HepG2 (cell line): ENCODE measurements around the gene ATXN2. TPM values are rescaled to one million over a fixed set of nuclear protein-coding genes. Genes with fewer than 3 reads are reported as not detected.

ENCODE experiments used
- ATAC-seq: fragments of 200-7000 bp; cut with Tn5 transposase; 3 replicates; pipeline ENCODE4 v1.9.1; 2020; ENCODE audit warnings: mild to moderate bottlenecking, moderate library complexity
- BruUV-seq: library from RNA; stranded (reverse); fragments of 400-500 nt; replicated peaks from 2 replicates; lab custom pipeline; 2021; lab: Mats Ljungman, UMichigan
- CTCF ChIA-PET: fragments of 300-600 bp; formaldehyde crosslinking; extraction: SDS; loops from one replicate; lab custom pipeline; 2021; ENCODE audit warnings: low total read pairs, inconsistent platforms, low intra/inter-chr PET ratio; lab: Yijun Ruan, JAX
- POLR2A ChIA-PET: fragments of 350-600 bp; sonication (Branson Sonifier 250); formaldehyde crosslinking; loops from one replicate; lab custom pipeline; 2020; ENCODE audit warnings: antibody characterized with exemption, inconsistent platforms; lab: Yijun Ruan, JAX
- DNase-seq: peaks from one replicate; pipeline ENCODE4 v3.0.0-alpha.2; 2015; ENCODE audit warnings: low spot score
- FAIRE-seq: peaks from 3 replicates; lab custom pipeline; 2011; peaks lifted over from hg19 to GRCh38; lab: Jason Lieb, UNC
- H2AFZ ChIP-seq: one replicate; pipeline ENCODE4 v1.6.1; 2011; ENCODE audit warnings: low read length, inconsistent platforms
- H3K27ac ChIP-seq: fragments of 300-600 bp; 3 replicates; pipeline ENCODE4 v1.8.0; 2011; ENCODE audit warnings: mixed run types, mild to moderate bottlenecking, mixed read lengths, low read length, inconsistent platforms; ENCODE audit not compliant: insufficient read depth; ENCODE audit errors: extremely low read length
- H3K27me3 ChIP-seq, 2 experiments: fragments of 200-600 bp in 1 of 2; 2 replicates in 1 of 2; 3 replicates in 1 of 2; pipeline versions ENCODE4 v1.6.0 to v1.8.0; 2011; ENCODE audit warnings: low read length in 2 of 2, mild to moderate bottlenecking in 2 of 2, moderate library complexity in 2 of 2, inconsistent platforms in 1 of 2; ENCODE audit not compliant: insufficient read depth in 2 of 2, control insufficient read depth in 1 of 2
- H3K36me3 ChIP-seq, 2 experiments: fragments of 200-600 bp in 1 of 2; replicated peaks in 1 of 2; 2 replicates in 1 of 2; 3 replicates in 1 of 2; pipeline versions ENCODE4 v1.5.1 to v1.8.0; 2011; ENCODE audit warnings: low read length in 2 of 2, inconsistent platforms in 1 of 2; ENCODE audit not compliant: insufficient read depth in 2 of 2, control insufficient read depth in 1 of 2
- H3K4me1 ChIP-seq: 2 replicates; pipeline ENCODE4 v1.5.1; 2012; ENCODE audit warnings: low read length, inconsistent platforms; ENCODE audit not compliant: insufficient read depth
- H3K4me2 ChIP-seq: 2 replicates; pipeline ENCODE4 v1.6.0; 2011; ENCODE audit warnings: low read depth, low read length, inconsistent platforms
- H3K4me3 ChIP-seq, 3 experiments: fragments of 200-600 bp in 1 of 3; sonication (generic), shearing (Covaris generic) in 1 of 3; replicated peaks in 1 of 3; 2 replicates each; pipeline ENCODE4 v1.5.1; 2011 to 2016; ENCODE audit warnings: low read length in 3 of 3, inconsistent platforms in 2 of 3, low read depth in 2 of 3, mild to moderate bottlenecking in 2 of 3, control low read depth in 1 of 3, mixed read lengths in 1 of 3; ENCODE audit not compliant: insufficient read depth in 1 of 3
- H3K79me2 ChIP-seq: one replicate; pipeline ENCODE4 v1.6.1; 2011; ENCODE audit warnings: low read length, inconsistent platforms; ENCODE audit not compliant: insufficient read depth
- H3K9ac ChIP-seq: 2 replicates; pipeline ENCODE4 v1.6.0; 2011; ENCODE audit warnings: mild to moderate bottlenecking, low read depth, low read length, inconsistent platforms; ENCODE audit not compliant: insufficient read depth
- H3K9me3 ChIP-seq: 2 replicates; pipeline ENCODE4 v1.5.1; 2012; ENCODE audit warnings: mild to moderate bottlenecking, low read length
- H4K20me1 ChIP-seq: 2 replicates; pipeline ENCODE4 v1.6.0; 2011; ENCODE audit warnings: inconsistent platforms, mild to moderate bottlenecking, low read length, moderate library complexity; ENCODE audit not compliant: insufficient read depth
- ASH2L ChIP-seq: fragments of 300-600, 200-600 bp; sonication (generic); IDR thresholded peaks from 2 replicates; pipeline ENCODE4 v1.7.0; 2017; ENCODE audit warnings: low read depth, mild to moderate bottlenecking, moderate library complexity, mixed read lengths, low read length; ENCODE audit not compliant: insufficient read length
- NRL ChIP-seq: sonication (generic); formaldehyde crosslinking; IDR thresholded peaks from 2 replicates; pipeline ENCODE4 v1.5.0; 2020; ENCODE audit warnings: missing genetic modification reagents, mild to moderate bottlenecking, moderate library complexity, borderline replicate concordance
- POGZ ChIP-seq: sonication (generic); formaldehyde crosslinking; IDR thresholded peaks from 2 replicates; pipeline ENCODE4 v1.4.0; 2020; ENCODE audit warnings: mild to moderate bottlenecking, missing genetic modification reagents
- RBM22 ChIP-seq: fragments of 200-400 bp; formaldehyde crosslinking; optimal IDR thresholded peaks from 2 replicates; pipeline ENCODE3; 2017; ENCODE audit warnings: mild to moderate bottlenecking, low read length, moderate library complexity
- SPEN ChIP-seq: sonication (generic); formaldehyde crosslinking; IDR thresholded peaks from 2 replicates; pipeline ENCODE4 v1.5.1; 2020; ENCODE audit warnings: low read depth, mild to moderate bottlenecking, missing genetic modification reagents
- ZNF121 ChIP-seq: sonication (generic); formaldehyde crosslinking; IDR thresholded peaks from 2 replicates; pipeline ENCODE4 v1.5.0; 2020; ENCODE audit warnings: mild to moderate bottlenecking, missing genetic modification reagents
- ZNF770 ChIP-seq: sonication (generic); formaldehyde crosslinking; IDR thresholded peaks from 2 replicates; pipeline ENCODE4 v1.5.0; 2020; ENCODE audit warnings: mild to moderate bottlenecking, missing genetic modification reagents
- WGBS: methylation state at CpG from one replicate; pipeline ENCODE4 v1.1.6; 2017; ENCODE audit warnings: low lambda C conversion rate; 5-methylcytosine and 5-hydroxymethylcytosine counted together
- in situ Hi-C: cut with HindIII; loops from 2 replicates; pipeline ENCODE4 v1.10.0; 2017; ENCODE audit warnings: low pct_unique_long_range_greater_than_20kb; ENCODE audit not compliant: extremely low pct_ligation_motif_present
- intact Hi-C: fragments of 100-400 bp; cut with micrococcal nuclease; formaldehyde crosslinking; loops from one replicate; pipeline ENCODE4 v1.10.0; 2022; ENCODE audit not compliant: unreplicated experiment
- polyA plus RNA-seq, 8 experiments: library from polyadenylated mRNA; depleted of rRNA in 3 of 8; stranded (reverse) in 7 of 8; unstranded in 1 of 8; fragments of >200 nt; fragmentation: Illumina TruSeq in 4 of 8; extraction: Trizol in 4 of 8; gene quantifications; 2 replicates each; pipeline versions ENCODE4 v1.2.1 to v1.2.3, GENCODE V29; 2011 to 2016; ENCODE audit warnings: low read depth in 4 of 8, missing spikeins in 1 of 8, mixed read lengths in 1 of 8; ENCODE audit not compliant: insufficient read depth in 1 of 8
- total RNA-seq, 5 experiments: library from RNA; depleted of rRNA; stranded (reverse); fragments of >200 nt; fragmentation: Illumina TruSeq; extraction: Trizol; gene quantifications; 2 replicates each; pipeline ENCODE4 v1.2.3, GENCODE V29; 2016; ENCODE audit warnings: low read depth in 1 of 5

The ATXN2 gene
- total and polyA plus RNA-seq, 2 of the 13 experiments (the other 11 are each of a cell fraction or from before 2014, with no cell fraction given) = 18.1 to 27.1 TPM

- 91% methylated on average over 4 of the region's 7 CpGs for WGBS
- H3K79me2 ChIP-seq = no peaks in the 10 kb centered on the region
- H3K4me1 ChIP-seq = no peaks in the 10 kb centered on the region
- H2AFZ ChIP-seq = no peak overlapping the region
- in situ Hi-C loops (no loop called here), intact Hi-C loops (no loop called here)
- BruUV-seq = no TSS peak
- no peak for DNase-seq
- ChIA-PET CTCF (no interaction called here), POLR2A (interaction anchor here (0.7 kb wide), 1 partner anchor 37 kb away, joined by 3 read pairs; no protein-coding TSS in a partner anchor)
- TF ChIP-seq NRL (no peak), ZNF770 (peak; percentile 46; the same call in 1 of the 2 replicates), ASH2L (no peak), SPEN (CRISPR knock-in tag) (no peak), POGZ (CRISPR knock-in tag) (no peak), RBM22 (peak; percentile 34), ZNF121 (CRISPR knock-in tag) (peak; percentile 48; the same call in 1 of the 2 replicates)
- ATAC-seq = no peak
- H3K36me3 ChIP-seq = peaks cover 19 to 61% of the 10 kb centered on the region in 2 experiments
- FAIRE-seq = no peak
- no peak overlapping the region for H3K9ac ChIP-seq
- no peak overlapping the region for H3K4me3 ChIP-seq
- no peak overlapping the region for H3K27ac ChIP-seq
- no peaks in the 10 kb centered on the region; a peak in 1 of 5 replicates for H3K27me3 ChIP-seq
- H3K4me2 ChIP-seq = no peak overlapping the region
- no peaks in the 10 kb centered on the region for H3K9me3 ChIP-seq
- 0 out of 2 replicates have a peak, but pooled peaks cover 12% of the 10 kb centered on the region for H4K20me1 ChIP-seq
Observed at GRCh38 chr12:111441107-111441928, 157.8 kb downstream of the ATXN2 start.
